CD4-positive, alpha-beta T cell (primary cell): ENCODE data around the gene CAPSL. TPM values are rescaled to one million over a fixed set of nuclear protein-coding genes. Genes with fewer than 3 reads are reported as not detected.

Source experiments
- ATAC-seq: fragments of 200-7000 bp; cut with Tn5 transposase; one replicate; pipeline ENCODE4 v1.10.0; 2022; ENCODE audit warnings: mild to moderate bottlenecking; ENCODE audit not compliant: poor library complexity
- CTCF ChIA-PET: fragments of 350-600 bp; sonication (Branson Sonifier 250); formaldehyde crosslinking; loops from one replicate; lab custom pipeline; 2021; ENCODE audit warnings: antibody characterized with exemption, inconsistent platforms; lab: Charles Lee
- POLR2A ChIA-PET: fragments of 350-600 bp; sonication (Branson Sonifier 250); formaldehyde crosslinking; loops from one replicate; lab custom pipeline; 2021; ENCODE audit warnings: antibody characterized with exemption, inconsistent platforms; lab: Charles Lee
- DNase-seq, 14 experiments: peaks; one replicate each; pipeline ENCODE4 v3.0.0-alpha.2; 2013 to 2020; ENCODE audit warnings: mixed read lengths in 2 of 14
- H3K27ac ChIP-seq, 2 donors: one replicate each; pipeline versions ENCODE4 v1.5.1 to v1.7.0; 2013; ENCODE audit warnings: low read length in 2 of 2, low read depth in 1 of 2, mild to moderate bottlenecking in 1 of 2
- H3K27me3 ChIP-seq, 2 experiments: 1 replicate in 1 of 2; 2 replicates in 1 of 2; pipeline versions ENCODE4 v1.6.1 to v1.7.0; 2013; ENCODE audit warnings: low read length in 2 of 2, control low read depth in 1 of 2, mild to moderate bottlenecking in 1 of 2, moderate library complexity in 1 of 2; ENCODE audit not compliant: insufficient read depth in 2 of 2, control insufficient read depth in 1 of 2
- H3K36me3 ChIP-seq: one replicate; pipeline ENCODE4 v1.6.1; 2013; ENCODE audit warnings: low read length, control low read depth; ENCODE audit not compliant: insufficient read depth
- H3K4me1 ChIP-seq: one replicate; pipeline ENCODE4 v1.6.1; 2013; ENCODE audit warnings: low read length, control low read depth; ENCODE audit not compliant: insufficient read depth
- H3K4me3 ChIP-seq: one replicate; pipeline ENCODE4 v1.5.1; 2013; ENCODE audit warnings: mild to moderate bottlenecking, low read length, moderate library complexity
- H3K9me3 ChIP-seq, 2 experiments: 1 replicate in 1 of 2; 2 replicates in 1 of 2; pipeline versions ENCODE4 v1.6.1 to v1.7.0; 2013; ENCODE audit warnings: low read length in 2 of 2, mild to moderate bottlenecking in 2 of 2, control low read depth in 1 of 2, moderate library complexity in 1 of 2; ENCODE audit not compliant: control insufficient read depth in 1 of 2, insufficient read depth in 1 of 2
- H3K27ac Mint-ChIP-seq: one replicate; pipeline ENCODE4 v1.8.0; 2020; ENCODE audit warnings: mixed read lengths
- H3K27me3 Mint-ChIP-seq: one replicate; pipeline ENCODE4 v1.8.0; 2021; ENCODE audit warnings: mixed read lengths
- H3K36me3 Mint-ChIP-seq: one replicate; pipeline ENCODE4 v1.8.0; 2021; ENCODE audit warnings: low read depth, mixed read lengths
- H3K4me1 Mint-ChIP-seq: one replicate; pipeline ENCODE4 v1.8.0; 2021; ENCODE audit warnings: low read depth, mixed read lengths
- H3K4me3 Mint-ChIP-seq: one replicate; pipeline ENCODE4 v1.8.0; 2020; ENCODE audit warnings: mild to moderate bottlenecking, mixed read lengths
- H3K9me3 Mint-ChIP-seq: one replicate; pipeline ENCODE4 v1.8.0; 2020; ENCODE audit warnings: mixed read lengths
- intact Hi-C, 2 experiments: fragments of 100-400 bp; cut with DNase I in 1 of 2; cut with micrococcal nuclease in 1 of 2; formaldehyde crosslinking; loops; one replicate each; pipeline versions ENCODE4 v1.15.1 to v1.9.0; 2023 to 2025; cut with DNase I, micrococcal nuclease
- total RNA-seq, 174 experiments: library from RNA in 2 of 174; stranded (reverse) in 2 of 174; gene quantifications; one replicate each; pipeline ENCODE4 v1.2.3 and lab custom pipeline; 2021 to 2026
- TF ChIP-seq, protein P1 (sequence below): fragments of 200-600 bp; IDR thresholded peaks from one replicate; pipeline ENCODE4 v1.8.0; 2022; ENCODE audit warnings: antibody characterized with exemption, mild to moderate bottlenecking

The CAPSL gene
- total RNA-seq, 2 experiments from 2014 or later, result not detected

GRCh38 chr5:35880156-35880555, 58.3 kb downstream of the CAPSL start:
- H3K27ac ChIP-seq, result no peak overlapping the region
- Mint-ChIP-seq H3K27me3 (no peaks in the 10 kb centered on the region), H3K36me3 (peaks cover 63% of the 10 kb centered on the region), H3K27ac (peak overlapping the region; percentile 65), H3K4me1 (peaks cover 95% of the 10 kb centered on the region), H3K9me3 (peaks cover 13% of the 10 kb centered on the region), H3K4me3 (peak overlapping the region; percentile 46)
- H3K4me3 ChIP-seq, result no peak overlapping the region
- peaks cover 0 to 5% of the 10 kb centered on the region in 2 experiments for H3K9me3 ChIP-seq
- H3K27me3 ChIP-seq, result no peaks in the 10 kb centered on the region
- no peak for ATAC-seq
- TF ChIP-seq, protein P1, sequence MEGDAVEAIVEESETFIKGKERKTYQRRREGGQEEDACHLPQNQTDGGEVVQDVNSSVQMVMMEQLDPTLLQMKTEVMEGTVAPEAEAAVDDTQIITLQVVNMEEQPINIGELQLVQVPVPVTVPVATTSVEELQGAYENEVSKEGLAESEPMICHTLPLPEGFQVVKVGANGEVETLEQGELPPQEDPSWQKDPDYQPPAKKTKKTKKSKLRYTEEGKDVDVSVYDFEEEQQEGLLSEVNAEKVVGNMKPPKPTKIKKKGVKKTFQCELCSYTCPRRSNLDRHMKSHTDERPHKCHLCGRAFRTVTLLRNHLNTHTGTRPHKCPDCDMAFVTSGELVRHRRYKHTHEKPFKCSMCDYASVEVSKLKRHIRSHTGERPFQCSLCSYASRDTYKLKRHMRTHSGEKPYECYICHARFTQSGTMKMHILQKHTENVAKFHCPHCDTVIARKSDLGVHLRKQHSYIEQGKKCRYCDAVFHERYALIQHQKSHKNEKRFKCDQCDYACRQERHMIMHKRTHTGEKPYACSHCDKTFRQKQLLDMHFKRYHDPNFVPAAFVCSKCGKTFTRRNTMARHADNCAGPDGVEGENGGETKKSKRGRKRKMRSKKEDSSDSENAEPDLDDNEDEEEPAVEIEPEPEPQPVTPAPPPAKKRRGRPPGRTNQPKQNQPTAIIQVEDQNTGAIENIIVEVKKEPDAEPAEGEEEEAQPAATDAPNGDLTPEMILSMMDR, result no peak
- H3K36me3 ChIP-seq, result peaks cover 46% of the 10 kb centered on the region
- ChIA-PET CTCF (interaction anchor here (1.2 to 4.7 kb wide), 4 partner anchors 18 to 103 kb away, joined by 3 to 20 read pairs (median 3); no protein-coding TSS in a partner anchor), POLR2A (interaction anchor here (0.7 to 5.9 kb wide), 25 partner anchors 7 to 229 kb away, joined by 3 to 104 read pairs (median 7); partner anchors contain the start of gene IL7R)
- DNase-seq, result peak in 1 of 14 experiments; percentile 35
- intact Hi-C loops, result loop anchor here in 1 of 2 experiments (5.0 kb wide), 1 partner anchor 42 kb away; no protein-coding TSS in a partner anchor
- H3K4me1 ChIP-seq, result peaks cover 47% of the 10 kb centered on the region

DNA sequence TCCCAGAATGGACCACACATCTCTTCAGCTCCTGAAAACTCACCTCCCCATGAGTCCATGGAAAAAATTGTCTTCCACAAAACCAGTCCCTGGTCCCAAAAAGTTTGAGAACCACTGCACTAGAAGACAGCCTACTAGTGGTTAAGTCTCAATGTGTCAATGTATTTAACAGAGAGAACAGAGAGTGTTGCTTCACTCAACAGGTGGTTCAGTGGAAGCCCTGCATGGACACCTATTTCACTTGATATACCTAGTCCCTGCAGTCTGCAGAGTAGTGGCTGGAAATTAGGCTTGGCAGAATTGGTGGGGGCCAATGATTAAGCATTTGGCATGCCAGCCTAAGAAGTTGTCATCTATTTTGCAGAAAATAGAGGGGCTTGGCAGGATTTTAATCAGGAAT, 58.8 kb downstream of the CAPSL start:
- H3K27me3 Mint-ChIP-seq, result no peaks in the 10 kb centered on the region
- peaks cover 51% of the 10 kb centered on the region for H3K36me3 ChIP-seq
- H3K4me3 Mint-ChIP-seq, result peak overlapping the region; percentile 40
- H3K27me3 ChIP-seq, result no peaks in the 10 kb centered on the region
- POLR2A ChIA-PET, result interaction anchor here (0.7 to 5.9 kb wide), 22 partner anchors 10 to 228 kb away, joined by 3 to 104 read pairs (median 11); partner anchors contain the start of gene IL7R
- H3K4me3 ChIP-seq, result no peak overlapping the region
- peaks cover 97% of the 10 kb centered on the region for H3K4me1 Mint-ChIP-seq
- DNase-seq (peak in 1 of 14 experiments; percentile 37), ATAC-seq (no peak)
- CTCF ChIA-PET, result interaction anchor here (0.7 to 4.7 kb wide), 5 partner anchors 18 to 104 kb away, joined by 3 to 20 read pairs (median 3); no protein-coding TSS in a partner anchor
- H3K27ac Mint-ChIP-seq, result peak overlapping the region; percentile 65
- no peak overlapping the region for H3K27ac ChIP-seq
- peaks cover 68% of the 10 kb centered on the region for H3K36me3 Mint-ChIP-seq
- TF ChIP-seq, protein P1, result no peak
- H3K9me3 Mint-ChIP-seq, result peaks cover 13% of the 10 kb centered on the region
- intact Hi-C loops, result loop anchor here (2.0 to 5.0 kb wide), 2 partner anchors 23 to 43 kb away; partner anchors contain the start of gene IL7R (in 1 of the 2)
- peaks cover 0 to 5% of the 10 kb centered on the region in 2 experiments for H3K9me3 ChIP-seq
- peaks cover 47% of the 10 kb centered on the region for H3K4me1 ChIP-seq

GRCh38 chr5:35879096-35879495, 59.3 kb downstream of the CAPSL start:
- Mint-ChIP-seq H3K4me3 (peak overlapping the region; percentile 20), H3K27ac (peak overlapping the region; percentile 65), H3K9me3 (peaks cover 13% of the 10 kb centered on the region), H3K36me3 (peaks cover 73% of the 10 kb centered on the region), H3K4me1 (peaks cover 97% of the 10 kb centered on the region), H3K27me3 (no peaks in the 10 kb centered on the region)
- Histone ChIP-seq H3K27me3 (no peaks in the 10 kb centered on the region), H3K36me3 (peaks cover 57% of the 10 kb centered on the region), H3K4me3 (no peak overlapping the region), H3K27ac (no peak overlapping the region), H3K4me1 (peaks cover 46% of the 10 kb centered on the region), H3K9me3 (peaks cover 0 to 5% of the 10 kb centered on the region in 2 experiments)
- POLR2A ChIA-PET, result interaction anchor here (0.7 to 5.9 kb wide), 14 partner anchors 9 to 209 kb away, joined by 3 to 104 read pairs (median 24); partner anchors contain the start of gene IL7R
- DNase-seq (no peak), ATAC-seq (no peak)
- intact Hi-C loops, result loop anchor here in 1 of 2 experiments (2.0 kb wide), 1 partner anchor 22 kb away; the partner anchor contains the start of gene IL7R
- TF ChIP-seq, protein P1, result no peak
- CTCF ChIA-PET, result interaction anchor here (0.7 to 4.7 kb wide), 4 partner anchors 17 to 103 kb away, joined by 3 to 20 read pairs (median 3); no protein-coding TSS in a partner anchor
